HepG2 (cell line): ENCODE measurements around the gene DOCK4. TPM values are rescaled to one million over a fixed set of nuclear protein-coding genes. Genes with fewer than 3 reads are reported as not detected.

Source experiments
- ARNT2 ChIP-seq: sonication (generic); formaldehyde crosslinking; IDR thresholded peaks from 2 replicates; pipeline ENCODE4 v1.8.0; 2022; ENCODE audit warnings: mild to moderate bottlenecking, low read depth, missing genetic modification reagents, moderate library complexity
- ATF7 ChIP-seq, 2 experiments: fragments of 450-650 bp in 1 of 2; sonication (generic) in 1 of 2; formaldehyde crosslinking in 1 of 2; IDR thresholded peaks; 2 replicates each; pipeline versions ENCODE4 v1.4.0 to v1.6.1; 2016 to 2020; ENCODE audit warnings: antibody characterized with exemption in 1 of 2, mild to moderate bottlenecking in 1 of 2, missing genetic modification reagents in 1 of 2
- HDAC2 ChIP-seq: sonication (generic); formaldehyde crosslinking; IDR thresholded peaks from 2 replicates; pipeline ENCODE4 v1.4.0; 2020; ENCODE audit warnings: missing genetic modification reagents
- HNF4G ChIP-seq, 2 experiments: sonication (generic) in 1 of 2; formaldehyde crosslinking in 1 of 2; IDR thresholded peaks; 2 replicates each; pipeline versions ENCODE4 v1.4.0 to v1.6.1; 2011 to 2020; ENCODE audit warnings: borderline replicate concordance in 2 of 2, low read depth in 2 of 2, mild to moderate bottlenecking in 2 of 2, low read length in 1 of 2, missing genetic modification reagents in 1 of 2, moderate library complexity in 1 of 2
- IKZF5 ChIP-seq: IDR thresholded peaks from 2 replicates; pipeline ENCODE4 v1.6.1; 2018; ENCODE audit warnings: missing genetic modification reagents, mild to moderate bottlenecking, missing compliant biosample characterization
- IRF2 ChIP-seq: IDR thresholded peaks from 2 replicates; pipeline ENCODE4 v1.6.1; 2018; ENCODE audit warnings: missing genetic modification reagents, missing compliant biosample characterization
- JUND ChIP-seq: sonication (generic); formaldehyde crosslinking; IDR thresholded peaks from 2 replicates; pipeline ENCODE4 v1.8.0; 2022; ENCODE audit warnings: mild to moderate bottlenecking, missing genetic modification reagents
- MAX ChIP-seq: IDR thresholded peaks from 2 replicates; pipeline ENCODE4 v1.6.1; 2012; ENCODE audit warnings: inconsistent platforms
- MLX ChIP-seq: IDR thresholded peaks from 2 replicates; pipeline ENCODE4 v1.6.1; 2016
- MZF1 ChIP-seq: sonication (generic); formaldehyde crosslinking; IDR thresholded peaks from 2 replicates; pipeline ENCODE4 v1.8.1; 2023; ENCODE audit warnings: mild to moderate bottlenecking, missing genetic modification reagents, borderline replicate concordance
- NR2F1 ChIP-seq, 2 experiments: fragments of 450-650 bp in 1 of 2; formaldehyde crosslinking in 1 of 2; IDR thresholded peaks; 2 replicates each; pipeline versions ENCODE4 v1.5.0 to v1.6.1; 2016 to 2020; ENCODE audit warnings: mild to moderate bottlenecking in 1 of 2, missing compliant biosample characterization in 1 of 2, missing genetic modification reagents in 1 of 2, moderate library complexity in 1 of 2
- PHF5A ChIP-seq: IDR thresholded peaks from one replicate; pipeline ENCODE4 v1.6.1; 2018; ENCODE audit warnings: low read depth, missing genetic modification reagents; ENCODE audit not compliant: unreplicated experiment
- POLR2G ChIP-seq: fragments of 200-400 bp; formaldehyde crosslinking; IDR thresholded peaks from 2 replicates; pipeline ENCODE4 v1.6.1; 2018; ENCODE audit warnings: mild to moderate bottlenecking, low read depth, low read length, moderate library complexity
- RARA ChIP-seq: IDR thresholded peaks from 2 replicates; pipeline ENCODE4 v1.6.1; 2016; ENCODE audit warnings: missing genetic modification reagents, missing compliant biosample characterization
- SOX5 ChIP-seq: IDR thresholded peaks from 2 replicates; pipeline ENCODE4 v1.6.1; 2016; ENCODE audit warnings: borderline replicate concordance
- SOX6 ChIP-seq, 2 experiments: fragments of 450-650 bp in 1 of 2; sonication (generic) in 1 of 2; formaldehyde crosslinking in 1 of 2; IDR thresholded peaks; 2 replicates each; pipeline versions ENCODE4 v1.4.0 to v1.6.1; 2017 to 2020; ENCODE audit warnings: antibody characterized with exemption in 1 of 2, mild to moderate bottlenecking in 1 of 2, missing genetic modification reagents in 1 of 2
- ZNF138 ChIP-seq: sonication (generic); formaldehyde crosslinking; IDR thresholded peaks from 2 replicates; pipeline ENCODE4 v1.5.0; 2020; ENCODE audit warnings: mild to moderate bottlenecking, low read depth, missing genetic modification reagents
- ZNF20 ChIP-seq: sonication (generic); formaldehyde crosslinking; IDR thresholded peaks from 2 replicates; pipeline ENCODE4 v1.4.0; 2020; ENCODE audit warnings: mild to moderate bottlenecking, moderate library complexity, missing genetic modification reagents
- ZNF614 ChIP-seq: IDR thresholded peaks from 2 replicates; pipeline ENCODE4 v1.6.1; 2018; ENCODE audit warnings: missing biosample characterization, missing genetic modification reagents, inconsistent platforms, borderline replicate concordance
- polyA plus RNA-seq, 8 experiments: library from polyadenylated mRNA; depleted of rRNA in 3 of 8; stranded (reverse) in 7 of 8; unstranded in 1 of 8; fragments of >200 nt; fragmentation: Illumina TruSeq in 4 of 8; extraction: Trizol in 4 of 8; gene quantifications; 2 replicates each; pipeline versions ENCODE4 v1.2.1 to v1.2.3, GENCODE V29; 2011 to 2016; ENCODE audit warnings: low read depth in 4 of 8, missing spikeins in 1 of 8, mixed read lengths in 1 of 8; ENCODE audit not compliant: insufficient read depth in 1 of 8
- total RNA-seq, 5 experiments: library from RNA; depleted of rRNA; stranded (reverse); fragments of >200 nt; fragmentation: Illumina TruSeq; extraction: Trizol; gene quantifications; 2 replicates each; pipeline ENCODE4 v1.2.3, GENCODE V29; 2016; ENCODE audit warnings: low read depth in 1 of 5
- TF ChIP-seq, protein P1 (sequence below): sonication (generic); formaldehyde crosslinking; IDR thresholded peaks from 2 replicates; pipeline ENCODE4 v1.5.1; 2020; ENCODE audit warnings: missing genetic modification reagents, mild to moderate bottlenecking, borderline replicate concordance
- TF ChIP-seq, protein P2 (sequence below): fragments of 450-650 bp; IDR thresholded peaks from 2 replicates; pipeline ENCODE4 v1.6.1; 2017
- TF ChIP-seq, protein P3 (sequence below): sonication (generic); formaldehyde crosslinking; IDR thresholded peaks from 2 replicates; pipeline ENCODE4 v1.5.0; 2020; ENCODE audit warnings: mild to moderate bottlenecking, missing genetic modification reagents

The DOCK4 gene
- total and polyA plus RNA-seq, 2 of the 13 experiments (the other 11 are each of a cell fraction or from before 2014, with no cell fraction given) = 13.5 to 17.4 TPM

- TF ChIP-seq MLX (CRISPR knock-in tag) (no peak), ZNF138 (no peak), SOX6 (IDR thresholded peaks at IDR 0.05) (no peak), SOX6 (CRISPR knock-in tag; IDR thresholded peaks at IDR 0.05) (peak; percentile 73), RARA (peak; percentile 73), IKZF5 (peak; percentile 48; the same call in 1 of the 2 replicates), MZF1 (no peak), JUND (CRISPR knock-in tag) (peak; percentile 70), IRF2 (CRISPR knock-in tag) (peak; percentile 66; the same call in 1 of the 2 replicates), POLR2G (0 out of 2 replicates have a peak, but pooled peaks have one; percentile 35), HNF4G (IDR thresholded peaks at IDR 0.05; ENCODE audit: borderline replicate concordance, low read depth, low read length) (no peak; the same call in 1 of the 2 replicates), HNF4G (CRISPR knock-in tag; IDR thresholded peaks at IDR 0.05; ENCODE audit: borderline replicate concordance, low read depth) (peak; percentile 42; the same call in 1 of the 2 replicates), NR2F1 (CRISPR knock-in tag; IDR thresholded peaks at IDR 0.05) (peak; percentile 59 to 77; a peak in 3 of 4 replicates), ARNT2 (CRISPR knock-in tag) (no peak), SOX5 (CRISPR knock-in tag) (peak; percentile 91), MAX (peak; percentile 65), ZNF20 (CRISPR knock-in tag) (no peak), PHF5A (CRISPR knock-in tag) (peak; percentile 51), ZNF614 (peak; percentile 51; the same call in 1 of the 2 replicates), HDAC2 (CRISPR knock-in tag) (peak; percentile 69), ATF7 (IDR thresholded peaks at IDR 0.05) (no peak), ATF7 (CRISPR knock-in tag; IDR thresholded peaks at IDR 0.05) (no peak)
- TF ChIP-seq, protein P1, sequence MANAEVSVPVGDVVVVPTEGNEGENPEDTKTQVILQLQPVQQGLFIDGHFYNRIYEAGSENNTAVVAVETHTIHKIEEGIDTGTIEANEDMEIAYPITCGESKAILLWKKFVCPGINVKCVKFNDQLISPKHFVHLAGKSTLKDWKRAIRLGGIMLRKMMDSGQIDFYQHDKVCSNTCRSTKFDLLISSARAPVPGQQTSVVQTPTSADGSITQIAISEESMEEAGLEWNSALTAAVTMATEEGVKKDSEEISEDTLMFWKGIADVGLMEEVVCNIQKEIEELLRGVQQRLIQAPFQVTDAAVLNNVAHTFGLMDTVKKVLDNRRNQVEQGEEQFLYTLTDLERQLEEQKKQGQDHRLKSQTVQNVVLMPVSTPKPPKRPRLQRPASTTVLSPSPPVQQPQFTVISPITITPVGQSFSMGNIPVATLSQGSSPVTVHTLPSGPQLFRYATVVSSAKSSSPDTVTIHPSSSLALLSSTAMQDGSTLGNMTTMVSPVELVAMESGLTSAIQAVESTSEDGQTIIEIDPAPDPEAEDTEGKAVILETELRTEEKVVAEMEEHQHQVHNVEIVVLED (CRISPR knock-in tag) = peak; percentile 36; the same call in 1 of the 2 replicates
- TF ChIP-seq, protein P2, sequence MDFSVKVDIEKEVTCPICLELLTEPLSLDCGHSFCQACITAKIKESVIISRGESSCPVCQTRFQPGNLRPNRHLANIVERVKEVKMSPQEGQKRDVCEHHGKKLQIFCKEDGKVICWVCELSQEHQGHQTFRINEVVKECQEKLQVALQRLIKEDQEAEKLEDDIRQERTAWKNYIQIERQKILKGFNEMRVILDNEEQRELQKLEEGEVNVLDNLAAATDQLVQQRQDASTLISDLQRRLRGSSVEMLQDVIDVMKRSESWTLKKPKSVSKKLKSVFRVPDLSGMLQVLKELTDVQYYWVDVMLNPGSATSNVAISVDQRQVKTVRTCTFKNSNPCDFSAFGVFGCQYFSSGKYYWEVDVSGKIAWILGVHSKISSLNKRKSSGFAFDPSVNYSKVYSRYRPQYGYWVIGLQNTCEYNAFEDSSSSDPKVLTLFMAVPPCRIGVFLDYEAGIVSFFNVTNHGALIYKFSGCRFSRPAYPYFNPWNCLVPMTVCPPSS = no peak
- TF ChIP-seq, protein P3, sequence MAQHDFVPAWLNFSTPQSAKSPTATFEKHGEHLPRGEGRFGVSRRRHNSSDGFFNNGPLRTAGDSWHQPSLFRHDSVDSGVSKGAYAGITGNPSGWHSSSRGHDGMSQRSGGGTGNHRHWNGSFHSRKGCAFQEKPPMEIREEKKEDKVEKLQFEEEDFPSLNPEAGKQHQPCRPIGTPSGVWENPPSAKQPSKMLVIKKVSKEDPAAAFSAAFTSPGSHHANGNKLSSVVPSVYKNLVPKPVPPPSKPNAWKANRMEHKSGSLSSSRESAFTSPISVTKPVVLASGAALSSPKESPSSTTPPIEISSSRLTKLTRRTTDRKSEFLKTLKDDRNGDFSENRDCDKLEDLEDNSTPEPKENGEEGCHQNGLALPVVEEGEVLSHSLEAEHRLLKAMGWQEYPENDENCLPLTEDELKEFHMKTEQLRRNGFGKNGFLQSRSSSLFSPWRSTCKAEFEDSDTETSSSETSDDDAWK (CRISPR knock-in tag) = no peak
Observed at GRCh38 chr7:111931016-111931517, 275.1 kb downstream of the DOCK4 start (continued).
